Effector memory CD4-positive, alpha-beta T cell (primary cell): ENCODE data around the gene ROR2.

ENCODE experiments used
- DNase-seq, 3 donors: peaks; one replicate each; pipeline ENCODE4 v3.0.0-alpha.2; 2020
- H3K27ac ChIP-seq: 2 replicates; pipeline ENCODE4 v1.7.0; 2013; ENCODE audit warnings: mild to moderate bottlenecking, low read length, moderate library complexity; ENCODE audit not compliant: insufficient read depth, poor library complexity, severe bottlenecking
- H3K27me3 ChIP-seq: replicated peaks from 2 replicates; pipeline ENCODE4 v1.7.0; 2013; ENCODE audit warnings: mild to moderate bottlenecking, low read length; ENCODE audit not compliant: insufficient read depth, control insufficient read depth, poor library complexity, severe bottlenecking
- H3K36me3 ChIP-seq: 2 replicates; pipeline ENCODE4 v1.7.0; 2013; ENCODE audit warnings: mild to moderate bottlenecking, low read length, moderate library complexity; ENCODE audit not compliant: control insufficient read depth, insufficient read depth
- H3K4me1 ChIP-seq: 2 replicates; pipeline ENCODE4 v1.7.0; 2013; ENCODE audit warnings: low read length, mild to moderate bottlenecking; ENCODE audit not compliant: control insufficient read depth, insufficient read depth, poor library complexity, severe bottlenecking
- H3K4me3 ChIP-seq: 2 replicates; pipeline ENCODE4 v1.7.0; 2013; ENCODE audit warnings: low read length, low read depth, mild to moderate bottlenecking; ENCODE audit not compliant: insufficient read depth, poor library complexity, severe bottlenecking
- H3K9me3 ChIP-seq: 2 replicates; pipeline ENCODE4 v1.7.0; 2013; ENCODE audit warnings: mild to moderate bottlenecking, low read length, moderate library complexity; ENCODE audit not compliant: control insufficient read depth

The ROR2 gene

GRCh38 chr9:91824601-91825305 lies 125.3 kb downstream of the ROR2 start:
- Histone ChIP-seq H3K36me3 (no peaks in the 10 kb centered on the region), H3K4me1 (no peaks in the 10 kb centered on the region), H3K27me3 (no peaks in the 10 kb centered on the region), H3K4me3 (no peak overlapping the region), H3K9me3 (no peaks in the 10 kb centered on the region), H3K27ac (no peak overlapping the region)
- DNase-seq = no peak

DNA sequence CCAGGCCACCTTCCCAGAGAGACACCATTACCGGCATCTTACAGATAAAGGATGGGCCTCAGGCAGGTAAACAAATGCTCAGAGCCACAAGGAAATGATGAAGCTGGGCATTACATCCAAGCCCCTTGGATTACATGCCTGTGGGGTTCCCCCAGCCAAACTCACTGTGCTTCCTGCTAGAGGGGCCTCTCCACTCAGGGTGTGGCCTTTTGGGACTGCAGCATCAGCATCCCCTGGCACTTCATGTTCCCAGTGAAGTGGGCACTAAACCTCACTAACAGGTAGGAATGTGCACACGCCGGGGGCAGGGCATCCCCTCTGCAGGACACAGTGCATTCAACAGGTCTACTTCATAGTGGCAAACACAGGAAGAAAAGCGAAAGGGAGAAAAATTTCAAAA lies 125.9 kb downstream of the ROR2 start:
- H3K9me3 ChIP-seq = no peaks in the 10 kb centered on the region
- H3K36me3 ChIP-seq = no peaks in the 10 kb centered on the region
- no peaks in the 10 kb centered on the region for H3K4me1 ChIP-seq
- no peak for DNase-seq
- H3K27ac ChIP-seq = no peak overlapping the region
- no peak overlapping the region for H3K4me3 ChIP-seq
- H3K27me3 ChIP-seq = no peaks in the 10 kb centered on the region

DNA sequence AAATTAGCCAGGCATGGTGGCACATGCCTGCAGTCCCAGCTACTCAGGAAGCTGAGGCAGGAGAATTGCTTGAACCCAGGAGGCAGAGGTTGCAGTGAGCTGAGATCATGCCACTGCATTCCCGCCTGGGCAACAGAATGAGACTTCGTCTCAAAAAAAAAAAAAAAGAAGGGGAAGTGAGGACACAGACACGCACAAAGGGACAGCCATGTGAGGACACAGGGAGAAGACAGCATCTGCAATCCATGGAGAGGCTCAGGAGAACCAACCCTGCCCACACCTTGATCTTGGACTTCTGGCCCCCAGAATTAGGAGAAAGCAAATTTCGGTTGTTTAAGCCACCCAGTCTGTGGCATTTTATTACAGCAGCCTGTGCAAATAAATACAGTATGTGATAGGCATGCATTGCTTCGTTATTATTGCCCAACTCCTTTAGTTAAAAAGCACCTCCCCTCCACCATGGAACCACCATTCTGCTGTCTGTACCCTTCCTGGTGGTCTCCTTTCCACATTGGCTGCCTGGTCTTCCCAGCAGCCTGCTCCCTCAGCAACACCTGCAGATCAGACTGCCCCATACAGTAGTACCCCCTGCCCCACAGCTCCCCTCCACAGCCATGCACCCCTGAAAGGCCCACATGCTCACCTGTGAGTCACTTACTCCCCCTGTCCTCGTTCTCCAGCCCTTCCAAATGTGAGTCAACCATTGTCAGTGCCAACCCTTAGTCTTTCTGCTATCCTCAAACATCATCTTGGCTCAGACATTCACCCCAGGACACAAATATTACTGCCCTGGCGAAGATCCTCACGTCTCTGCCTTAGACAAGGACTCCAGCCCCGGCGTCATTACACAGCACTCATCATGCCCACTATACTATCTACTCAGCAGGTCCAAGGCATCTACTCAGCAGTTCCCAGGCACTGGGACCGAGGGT lies 128.8 kb downstream of the ROR2 start:
- no peak overlapping the region for H3K27ac ChIP-seq
- H3K36me3 ChIP-seq = no peaks in the 10 kb centered on the region
- H3K27me3 ChIP-seq = no peaks in the 10 kb centered on the region
- no peak for DNase-seq
- no peaks in the 10 kb centered on the region for H3K4me1 ChIP-seq
- H3K9me3 ChIP-seq = no peaks in the 10 kb centered on the region
- no peak overlapping the region for H3K4me3 ChIP-seq

GRCh38 chr9:91820126-91820750 lies 129.8 kb downstream of the ROR2 start:
- Histone ChIP-seq H3K9me3 (no peaks in the 10 kb centered on the region), H3K27ac (no peak overlapping the region), H3K36me3 (no peaks in the 10 kb centered on the region), H3K4me3 (no peak overlapping the region), H3K27me3 (no peaks in the 10 kb centered on the region), H3K4me1 (no peaks in the 10 kb centered on the region)
- DNase-seq = no peak

DNA sequence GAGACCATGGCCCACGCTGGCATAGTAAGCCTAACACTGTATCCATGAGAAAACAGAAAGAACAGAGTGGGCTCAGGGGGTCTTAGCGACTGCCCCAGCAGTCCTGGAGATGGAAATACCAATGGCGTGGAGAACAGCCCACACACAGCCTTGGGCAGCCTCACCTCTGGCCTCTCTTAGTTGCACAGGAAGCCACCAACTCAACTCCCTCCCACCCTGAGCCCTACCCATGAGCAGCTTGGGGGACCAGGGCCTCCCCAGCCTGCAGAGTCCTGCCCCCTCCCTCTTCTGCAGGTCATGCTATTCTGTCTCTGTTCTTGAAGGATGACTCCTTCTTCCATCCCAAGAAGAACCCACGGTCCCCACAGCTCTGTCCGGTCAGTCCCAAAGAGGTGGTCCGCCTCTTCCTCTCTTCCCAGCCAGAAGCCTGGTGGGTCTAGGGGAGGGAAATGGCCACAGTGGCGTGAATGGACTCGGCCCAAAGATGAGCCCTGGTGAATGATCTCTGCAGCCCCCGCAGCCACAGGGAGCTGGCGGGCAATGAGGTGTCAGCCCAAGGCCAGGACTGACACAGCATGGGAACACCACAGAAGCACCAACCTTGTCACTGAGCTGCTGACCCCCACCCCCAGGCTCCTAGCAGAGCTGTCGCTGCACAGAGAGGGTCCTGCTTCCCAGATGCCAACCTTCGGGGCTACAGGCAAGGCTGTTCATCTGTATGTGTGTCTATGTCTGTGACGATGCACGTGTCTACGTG lies 131.2 kb downstream of the ROR2 start:
- no peak overlapping the region for H3K4me3 ChIP-seq
- H3K9me3 ChIP-seq = no peaks in the 10 kb centered on the region

DNA sequence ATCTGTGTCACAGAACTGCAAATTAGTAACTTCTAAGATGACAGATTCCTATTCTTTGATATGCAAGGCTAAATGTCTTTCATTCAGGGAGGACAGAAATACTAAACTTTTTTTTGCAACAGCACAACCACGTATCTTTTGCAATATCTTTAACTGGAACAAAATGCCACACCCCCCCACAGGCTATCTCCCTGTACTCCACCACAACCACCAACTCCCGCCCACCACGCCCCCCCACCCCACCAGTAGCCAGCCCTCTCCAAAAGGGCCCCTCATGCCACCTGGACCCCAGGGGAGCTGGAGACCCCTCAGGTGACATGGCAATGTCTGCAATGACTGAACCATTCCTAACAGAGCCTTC lies 131.8 kb downstream of the ROR2 start:
- Histone ChIP-seq H3K27me3 (no peaks in the 10 kb centered on the region), H3K36me3 (no peaks in the 10 kb centered on the region), H3K9me3 (no peaks in the 10 kb centered on the region), H3K4me3 (no peak overlapping the region), H3K4me1 (no peaks in the 10 kb centered on the region), H3K27ac (no peak overlapping the region)
- no peak for DNase-seq

More for the DNA sequence above, 131.2 kb downstream of the ROR2 start:
- Histone ChIP-seq H3K4me1 (no peaks in the 10 kb centered on the region), H3K36me3 (no peaks in the 10 kb centered on the region), H3K27me3 (no peaks in the 10 kb centered on the region), H3K27ac (no peak overlapping the region)
- no peak for DNase-seq

- Histone ChIP-seq H3K27ac (no peak overlapping the region), H3K36me3 (no peaks in the 10 kb centered on the region), H3K9me3 (no peaks in the 10 kb centered on the region), H3K27me3 (no peaks in the 10 kb centered on the region), H3K4me1 (no peaks in the 10 kb centered on the region), H3K4me3 (no peak overlapping the region)
- no peak for DNase-seq
Measured at GRCh38 chr9:91817493-91818224, 132.4 kb downstream of the ROR2 start.

DNA sequence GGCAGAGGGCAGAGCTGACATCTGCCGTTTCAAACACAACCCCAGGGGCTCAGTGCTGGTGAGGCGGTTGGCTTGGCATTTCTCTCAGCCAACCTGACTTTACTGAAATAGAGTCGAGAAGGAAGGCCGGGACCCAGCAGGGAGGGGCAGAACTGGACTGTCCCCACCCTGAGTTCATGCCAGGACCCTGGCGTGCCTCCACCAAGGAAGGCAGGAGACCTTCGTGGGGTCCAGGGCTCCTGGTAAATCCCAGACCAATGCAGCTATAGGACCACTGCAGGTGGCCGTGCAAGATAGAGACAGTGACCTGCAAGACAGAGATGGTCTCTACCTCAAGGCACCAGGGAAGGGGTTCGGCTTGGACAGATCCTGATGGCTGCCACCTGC lies 132.9 kb downstream of the ROR2 start:
- H3K4me3 ChIP-seq = no peak overlapping the region
- no peaks in the 10 kb centered on the region for H3K27me3 ChIP-seq
- no peaks in the 10 kb centered on the region for H3K4me1 ChIP-seq
- H3K9me3 ChIP-seq = no peaks in the 10 kb centered on the region
- H3K36me3 ChIP-seq = no peaks in the 10 kb centered on the region
- DNase-seq = no peak
- no peak overlapping the region for H3K27ac ChIP-seq

DNA sequence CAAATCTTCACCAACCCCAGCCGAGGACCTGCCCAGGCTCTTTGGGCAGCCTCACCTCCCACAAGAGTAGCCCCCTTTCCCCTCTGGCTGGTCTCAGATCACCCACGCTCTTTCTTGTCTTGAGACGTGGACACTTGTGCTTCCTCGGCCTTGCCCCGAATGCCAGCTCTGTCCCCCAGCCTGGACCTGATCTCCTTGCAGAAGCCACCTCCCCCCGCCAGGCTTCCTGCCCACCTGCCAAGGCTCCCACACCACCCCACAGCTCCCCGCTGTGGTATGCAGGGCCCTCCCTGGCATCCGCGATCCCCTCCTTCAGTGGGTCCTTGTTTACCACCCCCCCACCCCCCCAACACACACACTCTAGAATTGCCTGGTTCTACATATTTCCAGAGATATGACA lies 133.7 kb downstream of the ROR2 start:
- Histone ChIP-seq H3K36me3 (no peaks in the 10 kb centered on the region), H3K27me3 (no peaks in the 10 kb centered on the region), H3K4me3 (no peak overlapping the region), H3K27ac (no peak overlapping the region), H3K9me3 (no peaks in the 10 kb centered on the region), H3K4me1 (no peaks in the 10 kb centered on the region)
- DNase-seq = no peak
